Measurements from ENCODE around the gene HYAL1.

HYAL1 gene, protein sequence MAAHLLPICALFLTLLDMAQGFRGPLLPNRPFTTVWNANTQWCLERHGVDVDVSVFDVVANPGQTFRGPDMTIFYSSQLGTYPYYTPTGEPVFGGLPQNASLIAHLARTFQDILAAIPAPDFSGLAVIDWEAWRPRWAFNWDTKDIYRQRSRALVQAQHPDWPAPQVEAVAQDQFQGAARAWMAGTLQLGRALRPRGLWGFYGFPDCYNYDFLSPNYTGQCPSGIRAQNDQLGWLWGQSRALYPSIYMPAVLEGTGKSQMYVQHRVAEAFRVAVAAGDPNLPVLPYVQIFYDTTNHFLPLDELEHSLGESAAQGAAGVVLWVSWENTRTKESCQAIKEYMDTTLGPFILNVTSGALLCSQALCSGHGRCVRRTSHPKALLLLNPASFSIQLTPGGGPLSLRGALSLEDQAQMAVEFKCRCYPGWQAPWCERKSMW

DNA sequence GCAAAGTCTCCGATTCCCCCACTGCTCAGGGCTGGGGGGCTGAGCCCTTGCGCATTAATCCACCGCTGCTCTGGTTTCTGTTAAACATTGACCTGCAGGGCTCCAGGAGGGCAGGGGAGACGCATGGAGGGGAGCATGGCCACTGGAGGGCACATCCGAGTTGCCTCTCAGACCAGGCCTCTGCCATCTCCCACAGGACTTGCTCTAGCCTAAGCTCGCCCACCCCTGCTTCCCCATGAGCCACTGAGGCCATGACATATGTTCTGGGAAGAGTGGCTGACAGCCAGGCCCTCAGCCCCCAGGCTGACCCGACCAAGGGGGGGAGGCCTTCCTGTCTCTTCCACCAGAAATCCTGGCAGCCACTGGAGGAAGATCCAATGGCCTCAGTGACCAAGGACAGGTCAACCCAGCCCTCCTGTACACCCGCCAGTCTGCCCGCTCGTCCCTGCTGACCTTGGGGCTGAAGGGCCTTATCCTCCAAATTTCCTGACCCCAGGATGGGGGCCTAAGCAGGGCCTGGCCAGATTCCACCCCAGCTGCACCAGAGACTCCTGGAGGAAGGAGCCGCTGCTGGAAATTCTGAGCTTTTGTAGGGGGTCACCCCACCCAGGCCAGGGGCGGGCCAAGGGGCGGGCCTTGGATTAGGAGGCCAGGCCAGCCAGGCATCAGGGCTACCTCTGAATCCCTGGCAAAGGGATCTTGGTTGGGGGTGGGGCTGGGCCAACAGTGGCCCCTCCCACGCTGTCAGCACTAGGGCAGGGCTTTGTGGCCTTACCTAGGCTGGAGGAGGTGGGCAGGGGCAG is at the start of gene HYAL1:
Gene HYAL1 (minus strand): TSS at position 562 of the 803 bp plus-strand sequence. CDS start 618 bp downstream, outside the sequence.
- no peak for DNase-seq

DNA sequence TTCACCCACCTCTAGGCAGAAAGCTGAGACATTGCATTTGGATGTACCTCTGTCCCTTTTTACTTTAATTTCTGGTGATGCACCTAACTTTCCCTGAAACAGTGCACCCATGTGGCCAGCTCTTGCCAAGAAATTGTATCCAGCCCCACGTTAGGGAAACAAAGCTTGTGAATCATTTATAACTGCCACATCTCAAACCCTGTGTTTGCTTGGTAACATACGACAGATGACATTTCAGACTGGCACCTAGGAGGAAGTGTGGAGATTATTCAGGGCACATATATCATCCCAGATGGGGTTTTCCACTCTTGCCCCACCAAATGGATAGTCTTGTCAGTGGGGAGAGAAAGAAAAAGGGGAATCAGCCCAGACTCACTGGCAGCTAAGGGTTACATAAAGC is 49.4 kb upstream of the HYAL1 start:
- DNase-seq, result no peak

DNA sequence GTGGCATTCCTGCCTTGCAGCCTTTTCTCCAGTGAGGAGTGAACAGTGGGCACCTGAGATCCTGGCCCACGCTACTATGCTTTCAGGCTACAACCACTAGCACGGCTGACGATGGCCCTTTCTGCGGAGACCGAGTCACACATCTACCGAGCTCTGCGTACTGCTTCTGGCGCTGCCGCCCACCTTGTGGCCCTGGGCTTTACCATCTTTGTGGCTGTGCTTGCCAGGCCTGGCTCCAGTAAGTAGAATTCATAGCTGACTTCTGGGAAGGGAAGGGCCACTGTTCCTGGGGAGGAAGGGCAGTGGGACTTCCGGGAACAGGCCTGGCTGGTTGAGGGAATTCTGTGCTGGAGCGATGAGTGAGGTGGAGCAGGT is 47.9 kb upstream of the HYAL1 start:
- no peak for DNase-seq

DNA sequence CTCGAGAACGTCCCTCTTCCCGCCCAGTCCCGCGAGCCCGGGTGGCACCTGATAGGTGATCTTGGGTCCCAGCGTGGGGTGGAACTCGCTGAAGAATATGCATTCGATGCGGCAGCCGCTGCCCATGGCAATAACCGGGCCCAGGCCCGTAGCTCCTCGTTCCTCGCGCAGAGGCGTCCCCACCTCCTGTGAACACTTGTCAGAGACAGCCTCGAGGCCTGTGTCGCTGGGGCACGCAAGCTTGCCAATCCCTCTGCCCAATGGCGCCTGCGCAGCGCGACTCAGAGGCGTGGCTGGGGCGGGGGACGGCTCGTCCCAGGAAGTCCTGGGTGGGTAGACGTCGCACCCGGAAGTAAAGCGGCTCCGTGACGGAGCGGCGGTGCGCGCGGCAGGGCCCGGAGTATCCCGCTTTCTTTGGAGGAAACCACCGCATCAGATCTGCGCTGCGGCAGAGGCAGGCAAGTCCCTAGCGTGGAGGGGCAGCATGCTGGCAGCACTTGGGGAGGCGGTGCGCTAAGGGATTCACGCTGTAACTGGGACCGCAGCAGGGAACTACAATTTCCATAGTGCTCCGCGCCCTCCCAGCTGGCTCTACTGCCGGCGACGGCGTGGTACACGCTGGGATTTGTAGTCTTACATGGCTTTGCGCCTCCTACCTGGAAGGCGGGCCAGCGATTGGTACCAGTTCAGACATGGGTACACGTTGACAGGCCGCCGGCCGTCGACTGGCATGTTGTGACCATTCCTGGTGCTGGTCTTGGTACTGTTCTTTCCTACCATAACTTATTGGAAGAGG is 47.4 kb upstream of the HYAL1 start, which contains the start of the genes CYB561D2 and NPRL2:
Gene CYB561D2 (plus strand): TSS at position 336 of the 796 bp plus-strand sequence. CDS start 572 bp downstream, outside the sequence.
Gene NPRL2 (minus strand): TSS at position 249 of the 796 bp plus-strand sequence. CDS start 123 bp downstream, at position 126.
- DNase-seq, result peak; percentile 73 to 91

DNA sequence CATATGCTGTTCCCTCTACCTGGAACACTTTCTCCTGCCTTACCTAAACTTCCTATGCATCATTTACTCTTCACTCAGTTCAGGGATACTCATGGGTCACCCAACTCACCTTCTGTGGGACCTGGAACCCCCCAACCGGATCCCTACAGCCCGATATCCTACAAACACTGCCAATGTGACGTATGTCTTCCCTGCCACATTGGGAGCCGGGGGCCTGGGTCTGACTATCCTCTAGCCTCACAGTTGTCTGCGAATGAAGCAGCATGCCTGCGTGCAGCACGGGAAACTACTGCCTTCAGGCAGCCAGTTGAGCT is 46.8 kb upstream of the HYAL1 start:
- no peak for DNase-seq

DNA sequence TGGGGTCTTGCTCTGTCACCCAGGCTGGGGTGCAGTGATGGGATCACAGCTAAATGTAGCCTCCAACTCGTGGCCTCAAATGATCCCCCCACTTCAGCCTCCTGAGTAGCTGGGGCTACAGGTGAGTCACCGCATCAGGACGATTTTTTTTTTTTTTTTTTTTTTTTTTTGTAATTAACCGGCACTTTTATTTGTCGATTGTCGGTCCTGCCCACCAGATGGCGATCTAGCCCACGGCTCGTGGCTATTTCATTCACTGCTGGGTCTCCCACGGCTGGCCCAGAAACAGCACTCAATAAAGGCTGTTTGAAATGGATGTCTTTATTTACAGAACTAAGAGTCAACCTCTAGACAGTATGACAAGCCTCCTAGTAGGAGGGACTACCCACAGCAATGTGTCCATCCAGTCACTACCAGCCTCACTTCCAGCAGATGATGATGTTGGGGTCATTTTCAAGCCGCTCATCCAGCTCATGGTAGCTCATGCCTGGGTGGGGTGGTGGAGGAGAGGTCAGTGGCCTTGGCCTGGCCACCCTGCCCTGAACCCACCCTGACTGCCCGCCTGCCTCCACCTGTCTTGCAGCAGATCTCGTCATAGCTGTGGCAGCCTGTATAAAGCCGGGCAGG is 43.9 kb upstream of the HYAL1 start:
- DNase-seq, result peak in 1 of 2 experiments; percentile 59

DNA sequence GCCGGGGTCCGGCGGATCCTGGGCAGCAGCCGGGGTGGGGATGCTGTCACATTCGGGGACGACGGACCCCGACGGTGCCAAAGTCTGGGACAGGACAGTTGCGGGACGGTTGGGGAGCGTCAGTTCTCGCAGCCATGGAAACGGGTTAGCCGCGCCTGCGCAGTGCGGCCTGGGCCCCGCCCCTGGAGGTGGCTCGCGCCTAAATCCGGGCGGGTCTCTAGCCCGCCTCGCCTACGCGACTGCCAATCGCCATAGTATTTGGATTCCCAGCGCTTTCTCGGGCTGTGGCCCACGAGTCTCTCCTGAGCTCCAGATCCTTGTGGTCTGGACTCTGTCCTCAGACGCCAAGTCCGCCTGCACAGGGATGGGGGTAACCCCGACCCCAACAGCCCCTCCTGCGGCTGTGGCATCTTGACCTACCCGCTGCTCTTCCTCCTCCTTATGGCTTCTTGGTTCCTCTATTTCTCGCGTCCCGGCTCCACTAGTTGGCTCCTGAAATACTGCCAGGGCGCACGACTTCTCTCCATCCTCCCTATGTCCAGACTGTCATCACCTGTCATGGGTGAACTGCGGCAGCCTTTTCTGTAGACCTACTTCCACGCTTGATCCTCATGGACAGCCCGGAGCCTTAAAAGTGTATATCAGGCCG is 42.3 kb upstream of the HYAL1 start, which contains the start of gene ZMYND10:
Gene ZMYND10 (minus strand): TSS at position 147 of the 649 bp plus-strand sequence. CDS start 153 bp downstream, outside the sequence.
- DNase-seq, result no peak

DNA sequence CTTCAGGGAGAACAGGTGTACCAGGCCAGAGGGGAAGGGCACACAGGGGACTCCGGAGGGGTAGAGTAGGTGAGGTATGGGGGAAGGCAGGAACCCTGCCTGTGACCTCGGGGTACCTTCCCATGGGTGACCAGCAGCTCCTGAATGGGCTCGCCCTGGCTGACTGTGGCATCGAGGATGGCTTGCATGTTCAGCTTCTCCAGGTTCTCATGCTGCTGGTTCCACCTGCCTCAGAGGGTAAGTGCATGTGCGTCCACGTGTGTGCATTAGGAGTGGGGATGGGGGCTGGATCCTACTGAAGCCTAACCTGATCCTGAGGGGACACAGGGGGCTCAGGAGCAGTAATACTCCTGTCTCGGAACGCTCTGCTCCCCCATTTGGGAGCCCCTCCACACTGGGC is 41.6 kb upstream of the HYAL1 start:
- DNase-seq, result no peak

DNA sequence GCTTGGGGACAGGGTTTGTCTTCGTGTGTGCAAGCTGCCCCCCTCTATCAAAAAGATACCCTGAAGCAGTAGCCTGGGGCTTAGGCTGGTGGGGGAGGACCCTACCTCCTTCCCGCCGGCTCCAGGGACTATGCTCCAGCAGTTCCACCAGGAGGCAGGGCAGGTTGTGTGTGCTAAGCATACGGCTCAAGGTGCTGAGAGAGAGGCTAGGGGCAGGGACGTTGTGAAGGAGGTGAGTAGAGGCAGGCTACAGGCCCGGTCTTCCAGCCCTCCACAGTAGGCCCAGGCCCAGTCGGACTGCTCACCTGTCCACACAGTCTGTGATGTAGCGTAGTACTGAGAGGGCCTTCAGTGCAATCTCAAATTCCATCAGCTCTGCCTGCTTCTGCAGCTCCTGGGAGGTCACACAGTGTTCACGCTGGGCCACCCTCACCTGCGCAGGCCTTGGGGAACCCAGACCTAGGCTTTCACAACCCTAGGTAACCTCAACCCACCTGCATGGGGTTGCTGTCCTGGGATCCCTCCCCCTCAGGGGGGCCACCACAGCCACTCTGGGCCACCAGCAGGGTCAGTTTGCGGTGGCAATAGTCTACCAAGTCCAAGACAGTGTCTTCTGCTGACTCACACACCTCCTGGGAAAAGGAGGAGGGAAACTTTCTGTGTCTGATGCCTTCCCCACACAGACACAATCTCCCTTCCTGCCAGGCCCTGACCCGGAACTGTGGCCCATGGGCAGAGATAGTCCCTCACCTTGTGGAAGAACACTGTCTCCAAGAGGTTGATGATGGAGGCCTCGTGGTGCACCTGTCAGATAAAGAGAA is 39.6 kb upstream of the HYAL1 start:
- DNase-seq, result no peak

DNA sequence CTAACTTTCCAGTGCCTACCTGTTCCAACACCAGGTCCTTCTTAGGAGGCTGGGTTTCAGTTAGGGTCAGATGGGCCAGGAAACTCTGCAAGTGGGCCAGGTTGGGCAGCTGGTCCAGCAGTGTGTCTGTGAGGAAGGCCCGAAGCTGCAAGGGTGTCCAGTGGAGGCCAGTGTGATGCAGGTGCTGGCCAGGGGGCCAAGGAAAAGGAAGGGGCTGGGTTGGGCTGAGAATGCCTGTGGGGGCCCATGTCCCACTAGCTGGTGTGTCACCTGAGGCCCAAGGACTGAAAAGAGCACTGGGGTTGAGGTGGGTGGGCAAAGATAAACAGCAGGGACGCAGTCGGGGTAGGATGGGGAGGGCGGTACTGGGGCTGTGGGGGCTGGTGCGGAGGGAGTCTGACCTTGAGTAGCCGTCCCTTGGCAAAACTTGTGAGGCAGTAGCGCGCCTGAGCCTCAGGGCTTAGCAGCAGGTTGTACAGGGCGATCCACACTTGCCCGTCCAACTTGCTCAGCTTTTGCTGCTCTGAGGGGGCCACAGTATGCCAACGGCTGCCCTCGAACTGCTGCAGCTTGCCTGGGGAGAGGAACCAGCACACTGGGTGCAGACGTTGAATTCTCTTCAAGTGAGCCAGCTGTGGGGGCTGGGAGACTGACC is 38.7 kb upstream of the HYAL1 start:
- DNase-seq, result no peak

DNA sequence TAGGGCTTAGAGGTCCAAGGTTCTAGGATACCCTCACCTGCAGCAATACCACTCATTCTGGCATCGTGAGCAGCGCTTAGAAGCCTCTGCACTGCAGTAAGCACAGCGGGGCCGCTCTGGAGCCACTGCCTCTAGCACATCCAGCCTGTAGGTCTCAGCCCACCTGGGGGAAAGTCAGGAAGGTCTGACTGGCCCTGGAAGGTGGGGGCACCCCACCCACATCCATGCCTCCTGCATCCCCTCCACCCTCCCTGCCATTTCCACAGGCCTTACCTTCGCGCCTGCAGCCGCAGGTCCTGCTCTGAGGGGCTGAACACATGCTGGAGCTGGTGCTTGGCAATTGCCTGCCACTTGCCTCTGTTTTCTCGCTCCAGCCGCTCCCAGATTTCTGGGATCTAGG is 38.2 kb upstream of the HYAL1 start:
- DNase-seq, result no peak

DNA sequence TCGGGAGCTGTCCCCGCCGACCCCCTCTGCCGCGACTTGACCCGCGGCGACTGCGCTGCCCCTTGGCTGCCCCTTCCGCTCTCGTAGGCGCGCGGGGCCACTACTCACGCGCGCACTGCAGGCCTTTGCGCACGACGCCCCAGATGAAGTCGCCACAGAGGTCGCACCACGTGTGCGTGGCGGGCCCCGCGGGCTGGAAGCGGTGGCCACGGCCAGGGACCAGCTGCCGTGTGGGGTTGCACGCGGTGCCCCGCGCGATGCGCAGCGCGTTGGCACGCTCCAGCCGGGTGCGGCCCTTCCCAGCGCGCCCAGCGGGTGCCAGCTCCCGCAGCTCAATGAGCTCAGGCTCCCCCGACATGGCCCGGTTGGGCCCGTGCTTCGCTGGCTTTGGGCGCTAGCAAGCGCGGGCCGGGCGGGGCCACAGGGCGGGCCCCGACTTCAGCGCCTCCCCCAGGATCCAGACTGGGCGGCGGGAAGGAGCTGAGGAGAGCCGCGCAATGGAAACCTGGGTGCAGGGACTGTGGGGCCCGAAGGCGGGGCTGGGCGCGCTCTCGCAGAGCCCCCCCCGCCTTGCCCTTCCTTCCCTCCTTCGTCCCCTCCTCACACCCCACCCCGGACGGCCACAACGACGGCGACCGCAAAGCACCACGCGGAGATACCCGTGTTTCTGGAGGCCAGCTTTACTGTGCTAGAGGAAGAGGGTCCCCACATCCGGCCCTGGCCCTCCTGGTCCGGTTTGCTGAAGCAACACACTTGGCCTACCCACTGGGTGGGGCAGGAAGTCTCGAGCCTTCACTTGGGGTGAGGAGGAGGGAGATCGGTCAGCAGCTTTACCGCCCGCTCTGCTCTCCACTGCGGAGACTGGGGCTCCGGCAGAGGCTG is 37.3 kb upstream of the HYAL1 start, which contains the start of gene RASSF1:
Gene RASSF1 (minus strand): TSS at position 389 of the 882 bp plus-strand sequence. CDS start 31 bp downstream, at position 358.
- DNase-seq, result no peak

DNA sequence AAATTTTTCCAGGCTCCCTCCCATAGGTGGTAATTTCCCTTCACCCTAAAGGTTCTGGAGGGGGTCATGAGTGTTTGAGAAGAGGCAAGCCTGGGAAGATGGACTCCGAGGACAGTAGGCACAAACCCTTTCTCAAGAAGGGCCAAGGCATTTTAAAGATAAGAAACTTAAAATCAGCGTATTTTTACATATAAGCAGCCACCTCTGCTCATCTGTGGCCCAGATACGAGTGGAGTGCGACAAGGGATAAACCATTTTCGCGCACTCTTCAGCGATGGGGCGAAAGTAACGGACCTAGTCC is 36.7 kb upstream of the HYAL1 start:
- DNase-seq, result no peak

DNA sequence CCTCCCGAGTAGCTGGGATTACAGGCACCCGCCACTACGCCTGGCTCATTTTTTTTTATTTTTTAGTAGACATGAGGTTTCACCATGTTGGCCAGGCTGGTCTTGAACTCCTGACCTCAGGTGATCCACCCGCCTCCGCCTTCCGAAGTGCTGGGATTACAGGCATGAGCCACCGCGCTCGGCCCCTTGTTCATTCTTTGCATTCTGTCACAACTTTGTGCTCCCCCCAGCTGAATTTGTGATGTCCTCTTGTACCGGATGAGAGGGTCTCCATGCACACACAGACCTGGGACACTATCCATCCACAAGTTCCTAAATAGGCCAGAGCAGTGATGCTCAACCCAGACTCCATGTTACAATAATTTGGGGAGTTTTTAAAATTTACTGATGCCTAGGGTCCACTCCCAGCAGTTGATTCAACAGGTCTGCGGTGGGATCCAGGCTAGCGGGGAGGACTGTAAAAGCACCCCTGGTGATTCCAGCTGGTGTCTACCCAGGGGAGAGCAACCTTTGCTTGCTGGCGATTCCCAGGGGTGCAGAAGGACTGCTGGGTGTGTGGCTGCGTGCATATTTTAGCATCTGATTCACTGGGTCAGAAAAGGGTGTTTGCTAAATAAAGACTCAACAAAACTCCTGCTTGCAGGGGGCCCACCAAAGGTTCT is 36.2 kb upstream of the HYAL1 start:
- no peak for DNase-seq

DNA sequence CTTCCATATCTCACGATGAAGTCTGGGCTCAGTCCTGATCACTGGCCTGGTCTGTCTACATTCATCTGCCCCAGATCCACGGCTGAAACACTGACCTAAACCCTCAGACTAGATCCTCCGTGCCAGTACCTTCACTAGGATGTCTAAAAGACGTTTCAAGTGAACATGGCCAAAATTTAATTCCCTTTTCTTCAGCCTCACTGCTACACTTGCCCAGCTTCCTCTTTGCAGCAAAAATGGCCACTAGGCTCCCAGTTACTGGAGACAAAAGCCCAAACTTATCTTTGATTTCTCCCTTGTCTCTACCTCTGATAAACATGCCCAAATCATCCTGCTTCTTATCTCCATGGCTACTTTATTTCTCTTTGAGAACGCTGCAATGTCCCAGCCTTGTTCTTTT is 35.6 kb upstream of the HYAL1 start:
- DNase-seq, result no peak

DNA sequence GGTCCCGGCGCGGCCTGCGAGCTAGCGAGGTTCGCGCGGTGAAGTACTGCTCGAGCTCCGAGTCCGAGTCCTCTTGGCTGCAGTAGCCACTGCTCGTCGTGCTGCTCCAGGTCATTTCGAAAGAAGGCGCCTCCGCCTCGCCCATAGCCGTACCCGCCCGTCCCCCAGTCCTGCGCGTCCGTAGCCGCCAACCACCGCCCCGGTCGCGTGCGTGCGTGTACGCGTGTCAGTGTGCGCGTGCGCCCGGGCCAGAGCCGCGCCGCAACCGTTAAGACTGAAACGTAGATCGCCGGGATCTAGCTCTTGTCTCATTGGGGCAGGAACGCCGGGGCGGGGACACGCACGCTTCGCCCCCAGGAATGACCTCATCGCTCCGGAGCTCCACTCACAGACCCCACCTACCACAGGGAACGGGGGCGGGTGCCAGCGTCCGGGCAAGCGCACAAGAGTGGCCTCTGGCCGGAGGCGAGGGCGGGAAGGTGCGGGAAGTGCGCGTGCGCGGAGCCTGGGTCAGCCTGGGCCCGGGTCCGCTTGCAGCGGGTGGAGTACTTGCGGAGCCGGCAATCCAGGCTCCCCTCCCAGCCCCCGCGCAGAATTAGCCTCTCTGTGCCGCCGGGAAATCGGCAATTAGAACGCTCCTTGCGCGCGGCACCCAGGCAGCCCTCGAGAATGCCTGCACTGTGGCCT is 33.9 kb upstream of the HYAL1 start:
- peak; percentile 80 to 95 for DNase-seq

DNA sequence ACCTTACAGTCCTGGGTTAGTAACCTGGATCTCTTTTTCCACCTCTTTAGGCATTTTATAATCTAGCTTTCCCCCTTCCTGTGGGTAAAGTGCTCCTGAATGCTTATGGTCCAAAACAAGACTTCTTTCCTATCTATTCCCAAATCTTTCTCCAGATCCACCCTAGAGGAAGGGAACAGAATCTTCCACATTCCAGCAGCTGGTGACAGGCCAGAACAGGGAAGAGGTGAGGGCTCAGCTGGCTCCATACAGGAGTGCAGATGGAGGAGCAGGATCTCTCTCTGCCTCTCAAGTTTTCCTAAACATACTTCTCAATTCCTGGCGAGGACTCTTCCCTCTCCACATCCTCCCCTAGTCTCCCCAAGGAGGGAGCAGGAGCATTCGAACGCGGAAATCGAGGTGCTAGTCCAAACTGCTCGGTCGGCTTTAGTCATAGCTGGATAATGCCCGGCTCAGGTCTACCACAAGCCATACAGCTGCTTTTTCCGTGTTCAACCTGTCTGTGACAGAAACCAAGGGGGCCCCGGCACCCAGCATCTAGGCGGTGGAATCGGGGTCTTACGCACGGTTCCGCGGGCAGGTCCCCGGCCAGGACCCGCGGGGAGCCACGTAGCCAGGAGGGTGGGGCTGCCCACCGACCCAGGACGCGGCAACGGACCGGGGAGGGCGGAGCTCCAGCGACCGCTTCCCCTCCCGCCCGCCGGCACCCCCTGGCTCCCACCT is 33.2 kb upstream of the HYAL1 start:
- DNase-seq, result no peak
